GM15510 (cell line): Measurements from ENCODE around the gene SMCO3.
A peak's percentile ranks its signal among the peaks of the same experiment; 100 is the strongest.

Experiments used
- POLR2A ChIP-seq: IDR thresholded peaks from 3 replicates; pipeline ENCODE4 v1.6.1; 2011; ENCODE audit warnings: borderline replicate concordance; ENCODE audit not compliant: insufficient read length; ENCODE audit errors: extremely low read depth

SMCO3 gene

GRCh38 chr12:14802721-14803010 is 11.3 kb downstream of the SMCO3 start:
- no peak for TF ChIP-seq POLR2A

GRCh38 chr12:14802247-14802646 is 11.7 kb downstream of the SMCO3 start:
- TF ChIP-seq POLR2A: no peak

GRCh38 chr12:14795028-14795448 is 18.9 kb downstream of the SMCO3 start:
- TF ChIP-seq POLR2A: no peak

GRCh38 chr12:14785568-14785967 is 28.4 kb downstream of the SMCO3 start:
- TF ChIP-seq POLR2A: no peak

GRCh38 chr12:14784471-14784870 is 29.5 kb downstream of the SMCO3 start:
- no peak for TF ChIP-seq POLR2A

GRCh38 chr12:14782756-14783155 is 31.2 kb downstream of the SMCO3 start:
- TF ChIP-seq POLR2A: no peak

GRCh38 chr12:14781563-14781962 is 32.4 kb downstream of the SMCO3 start:
- no peak for TF ChIP-seq POLR2A

GRCh38 chr12:14780859-14781258 is 33.1 kb downstream of the SMCO3 start:
- no peak for TF ChIP-seq POLR2A

GRCh38 chr12:14779834-14780233 is 34.1 kb downstream of the SMCO3 start:
- no peak for TF ChIP-seq POLR2A

GRCh38 chr12:14777271-14777670 is 36.7 kb downstream of the SMCO3 start:
- no peak for TF ChIP-seq POLR2A

GRCh38 chr12:14776236-14776961 is 37.6 kb downstream of the SMCO3 start:
- TF ChIP-seq POLR2A: no peak

GRCh38 chr12:14775636-14775980 is 38.4 kb downstream of the SMCO3 start:
- TF ChIP-seq POLR2A: no peak

- peak; percentile 28 for TF ChIP-seq POLR2A
Observed at GRCh38 chr12:14774906-14775635, 38.9 kb downstream of the SMCO3 start.

GRCh38 chr12:14774074-14774905 is 39.7 kb downstream of the SMCO3 start:
- peak; percentile 84 for TF ChIP-seq POLR2A

- TF ChIP-seq POLR2A: peak; percentile 18
Observed at GRCh38 chr12:14773685-14774073, 40.3 kb downstream of the SMCO3 start.
